GM13976 (cell line): ENCODE data around the gene CCNA1.

Experiments used
- DNase-seq: peaks from one replicate; pipeline ENCODE4 v3.0.0; 2012; ENCODE audit warnings: low spot score
- CTCF ChIP-seq: IDR thresholded peaks from 2 replicates; pipeline ENCODE4 v1.5.1; 2012; ENCODE audit warnings: borderline replicate concordance, mild to moderate bottlenecking; ENCODE audit not compliant: insufficient read depth; ENCODE audit errors: extremely low read depth, missing control alignments, control extremely low read depth
- in situ Hi-C: fragments of 300-500 bp; cut with MboI; formaldehyde crosslinking; loops from one replicate; pipeline ENCODE4 v1.12.0; 2022; ENCODE audit warnings: low sequenced_read_pairs, mixed read lengths, inconsistent platforms; ENCODE audit not compliant: unreplicated experiment

Gene CCNA1

GRCh38 chr13:36450534-36450933, 18.2 kb downstream of the CCNA1 start:
- DNase-seq: no peak
- in situ Hi-C loops: no loop called here
- no peak for TF ChIP-seq CTCF

- no peak for TF ChIP-seq CTCF
- DNase-seq: no peak
- in situ Hi-C loops: no loop called here
These were observed 21.2 kb downstream of the CCNA1 start for GRCh38 chr13:36453516-36453915.

GRCh38 chr13:36454121-36454520, 21.8 kb downstream of the CCNA1 start:
- in situ Hi-C loops: no loop called here
- no peak for DNase-seq

GRCh38 chr13:36454987-36455386, 22.7 kb downstream of the CCNA1 start:
- in situ Hi-C loops: no loop called here
- no peak for DNase-seq

More at GRCh38 chr13:36454121-36454520, 21.8 kb downstream of the CCNA1 start:
- TF ChIP-seq CTCF: no peak

GRCh38 chr13:36456577-36456976, 24.3 kb downstream of the CCNA1 start:
- in situ Hi-C loops: no loop called here
- no peak for TF ChIP-seq CTCF
- DNase-seq: no peak

More at GRCh38 chr13:36454987-36455386, 22.7 kb downstream of the CCNA1 start:
- TF ChIP-seq CTCF: no peak

DNA sequence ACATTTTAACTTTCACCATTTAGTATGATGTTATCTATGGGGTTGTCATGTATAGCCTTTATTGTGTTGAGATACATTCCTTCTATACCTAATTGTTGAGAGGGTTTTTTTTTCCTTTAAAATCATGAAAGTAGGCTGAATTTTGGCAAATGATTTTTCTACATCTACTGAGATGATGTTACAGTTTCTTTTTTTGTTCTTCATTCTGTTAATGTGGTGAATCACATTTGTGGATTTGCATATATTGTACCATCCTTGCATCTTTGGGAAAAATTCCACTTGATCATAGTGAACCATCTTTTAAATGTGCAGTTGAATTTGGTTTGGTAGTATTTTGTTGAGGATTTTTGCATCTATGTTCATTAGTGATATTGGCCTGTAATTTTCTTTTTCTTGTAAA, 29.2 kb downstream of the CCNA1 start:
- TF ChIP-seq CTCF: no peak
- in situ Hi-C loops: no loop called here
- no peak for DNase-seq

GRCh38 chr13:36475468-36475867, 43.2 kb downstream of the CCNA1 start:
- TF ChIP-seq CTCF: no peak
- in situ Hi-C loops: no loop called here

More at GRCh38 chr13:36475468-36475867, 43.2 kb downstream of the CCNA1 start:
- no peak for DNase-seq
